B cell (primary cell): Measurements from ENCODE around the gene DMRT1.

ENCODE experiments used
- EZH2 ChIP-seq: IDR thresholded peaks from 2 replicates; pipeline ENCODE4 v1.6.1; 2012; ENCODE audit warnings: borderline replicate concordance, low read depth, mild to moderate bottlenecking, moderate library complexity, low read length; ENCODE audit not compliant: insufficient read depth, poor library complexity, severe bottlenecking
- TF ChIP-seq, protein P1 (sequence below): fragments of 200-600 bp; IDR thresholded peaks from one replicate; pipeline ENCODE4 v1.8.0; 2022; ENCODE audit warnings: antibody characterized with exemption, mild to moderate bottlenecking

DNA sequence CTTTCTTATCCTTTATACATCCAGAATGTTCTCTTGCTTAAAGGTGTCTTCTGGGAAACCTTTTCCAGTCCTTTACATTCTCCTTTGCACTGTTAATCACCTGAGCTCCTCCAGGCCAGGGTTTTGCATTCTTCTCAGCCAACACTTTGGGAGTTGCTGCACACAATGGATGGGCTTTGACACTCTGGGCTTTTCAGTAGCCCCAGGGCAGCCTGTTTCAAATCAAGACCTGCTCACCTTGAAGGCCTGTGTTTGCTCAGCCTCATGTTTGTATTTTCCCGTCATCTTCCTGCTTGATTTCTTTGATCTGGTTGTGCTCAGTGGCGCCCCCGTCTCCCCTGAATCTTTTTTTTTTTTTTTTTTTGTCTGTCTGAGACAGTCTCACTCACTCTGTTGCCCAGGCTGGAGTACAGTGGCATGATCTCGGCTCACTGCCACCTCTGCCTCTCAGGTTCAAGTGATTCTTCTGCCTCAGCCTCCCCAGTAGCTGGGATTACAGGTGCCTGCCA is 41.0 kb downstream of the DMRT1 start:
- TF ChIP-seq, protein P1, sequence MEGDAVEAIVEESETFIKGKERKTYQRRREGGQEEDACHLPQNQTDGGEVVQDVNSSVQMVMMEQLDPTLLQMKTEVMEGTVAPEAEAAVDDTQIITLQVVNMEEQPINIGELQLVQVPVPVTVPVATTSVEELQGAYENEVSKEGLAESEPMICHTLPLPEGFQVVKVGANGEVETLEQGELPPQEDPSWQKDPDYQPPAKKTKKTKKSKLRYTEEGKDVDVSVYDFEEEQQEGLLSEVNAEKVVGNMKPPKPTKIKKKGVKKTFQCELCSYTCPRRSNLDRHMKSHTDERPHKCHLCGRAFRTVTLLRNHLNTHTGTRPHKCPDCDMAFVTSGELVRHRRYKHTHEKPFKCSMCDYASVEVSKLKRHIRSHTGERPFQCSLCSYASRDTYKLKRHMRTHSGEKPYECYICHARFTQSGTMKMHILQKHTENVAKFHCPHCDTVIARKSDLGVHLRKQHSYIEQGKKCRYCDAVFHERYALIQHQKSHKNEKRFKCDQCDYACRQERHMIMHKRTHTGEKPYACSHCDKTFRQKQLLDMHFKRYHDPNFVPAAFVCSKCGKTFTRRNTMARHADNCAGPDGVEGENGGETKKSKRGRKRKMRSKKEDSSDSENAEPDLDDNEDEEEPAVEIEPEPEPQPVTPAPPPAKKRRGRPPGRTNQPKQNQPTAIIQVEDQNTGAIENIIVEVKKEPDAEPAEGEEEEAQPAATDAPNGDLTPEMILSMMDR: no peak
- TF ChIP-seq EZH2: no peak
